HUES64 (cell line): ENCODE measurements around the gene FBN1.

Source experiments
- H3K27ac ChIP-seq: 2 replicates; pipeline ENCODE4 v1.7.0; 2013; ENCODE audit warnings: low read depth, low read length, inconsistent platforms
- H3K27me3 ChIP-seq: 2 replicates; pipeline ENCODE4 v1.6.1; 2013; ENCODE audit warnings: mild to moderate bottlenecking, low read length; ENCODE audit not compliant: insufficient read depth
- H3K36me3 ChIP-seq: 2 replicates; pipeline ENCODE4 v1.6.1; 2013; ENCODE audit warnings: mild to moderate bottlenecking, low read length; ENCODE audit not compliant: insufficient read depth
- H3K4me1 ChIP-seq: 2 replicates; pipeline ENCODE4 v1.6.1; 2013; ENCODE audit warnings: mild to moderate bottlenecking, low read length, moderate library complexity; ENCODE audit not compliant: insufficient read depth
- H3K4me3 ChIP-seq: 2 replicates; pipeline ENCODE4 v1.5.1; 2013; ENCODE audit warnings: mild to moderate bottlenecking, low read length, moderate library complexity
- H3K9ac ChIP-seq: 2 replicates; pipeline ENCODE4 v1.6.1; 2013; ENCODE audit warnings: mild to moderate bottlenecking, low read depth, low read length
- H3K9me3 ChIP-seq: 2 replicates; pipeline ENCODE4 v1.6.1; 2013; ENCODE audit warnings: low read depth, low read length; ENCODE audit not compliant: insufficient read depth
- WGBS: fragments of 150-250, 120-280 bp; methylation state at CpG from one replicate; pipeline ENCODE4 v1.1.7; 2013; ENCODE audit warnings: missing lambda C conversion rate; 5-methylcytosine and 5-hydroxymethylcytosine counted together

FBN1 gene

DNA sequence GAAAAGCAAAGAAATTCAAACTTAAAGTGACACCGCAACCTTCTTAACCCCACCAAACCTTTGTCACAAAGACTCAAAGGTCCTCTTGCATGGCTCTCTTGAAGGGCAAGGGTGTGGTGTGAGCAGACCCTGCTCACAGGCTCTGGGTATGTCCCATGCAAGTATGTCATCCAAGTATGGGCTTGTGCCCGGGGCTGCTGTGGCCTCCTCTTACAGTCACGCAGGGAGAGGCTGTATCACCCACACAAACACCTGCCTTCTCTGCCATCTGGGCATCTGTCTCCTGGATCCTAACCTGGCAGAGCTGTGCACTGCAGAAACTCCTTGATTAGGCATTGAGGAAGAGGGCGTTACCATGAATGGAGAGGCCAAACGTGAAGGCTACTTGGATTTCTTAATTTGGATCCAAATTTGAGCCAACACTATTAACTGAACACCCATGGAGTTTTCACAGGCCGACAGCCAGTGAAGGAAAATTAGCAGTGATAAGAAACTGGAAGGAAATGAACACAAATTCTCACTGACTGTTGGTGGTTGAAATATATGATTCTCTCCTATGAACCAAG lies 167.6 kb downstream of the FBN1 start:
- 92% methylated on average over 6 of the region's 6 CpGs for WGBS

DNA sequence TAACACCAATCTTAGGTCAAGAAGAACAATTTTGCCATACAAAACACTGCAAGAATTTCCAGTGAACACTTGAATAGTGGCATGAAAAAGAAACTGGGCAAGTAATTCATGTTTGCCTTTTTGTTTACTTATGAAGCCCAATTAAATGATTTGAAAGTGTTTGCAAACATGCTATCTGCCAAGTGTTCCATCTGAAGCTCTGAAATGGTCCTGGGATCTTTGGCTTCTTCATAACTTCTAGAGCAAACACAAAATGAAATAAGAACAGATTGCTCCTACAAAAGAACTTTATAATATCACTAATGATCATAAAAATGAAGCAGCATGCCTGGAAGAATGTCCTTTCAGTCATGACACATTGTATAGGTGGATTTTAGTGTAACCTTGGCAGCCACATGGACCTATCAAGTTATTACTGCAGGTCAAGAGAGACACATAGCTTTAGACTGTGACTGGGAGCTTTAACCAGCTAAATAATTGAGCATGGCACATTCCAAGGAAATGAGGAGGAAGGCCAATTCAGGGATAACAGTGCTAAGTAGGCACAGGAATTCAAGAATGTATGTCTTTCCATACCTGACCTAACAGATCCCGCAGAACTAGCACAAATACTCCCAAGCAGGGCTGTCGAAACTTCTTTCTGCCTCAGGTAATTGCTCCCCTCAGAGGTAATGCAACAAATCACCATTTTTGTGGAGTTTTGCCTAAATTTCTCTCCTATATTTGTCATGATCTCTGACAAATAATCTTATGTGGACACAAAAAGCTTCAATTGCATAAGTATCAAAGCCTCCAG lies 169.7 kb downstream of the FBN1 start:
- no peaks in the 10 kb centered on the region for H3K9me3 ChIP-seq
- H3K4me3 ChIP-seq, result no peak overlapping the region
- H3K27ac ChIP-seq, result no peak overlapping the region
- H3K4me1 ChIP-seq, result peaks cover 24% of the 10 kb centered on the region; the same call in 1 of the 2 replicates
- 89% methylated on average over 2 of the region's 2 CpGs for WGBS
- no peaks in the 10 kb centered on the region for H3K27me3 ChIP-seq
- peaks cover 3% of the 10 kb centered on the region; the same call in 1 of the 2 replicates for H3K36me3 ChIP-seq
- no peak overlapping the region for H3K9ac ChIP-seq

More for the DNA sequence above, 167.6 kb downstream of the FBN1 start:
- no peaks in the 10 kb centered on the region for H3K27me3 ChIP-seq
- peaks cover 35% of the 10 kb centered on the region for H3K4me1 ChIP-seq
- H3K9ac ChIP-seq, result no peak overlapping the region
- H3K4me3 ChIP-seq, result no peak overlapping the region
- peaks cover 3% of the 10 kb centered on the region; the same call in 1 of the 2 replicates for H3K36me3 ChIP-seq
- no peak overlapping the region for H3K27ac ChIP-seq
- H3K9me3 ChIP-seq, result no peaks in the 10 kb centered on the region

DNA sequence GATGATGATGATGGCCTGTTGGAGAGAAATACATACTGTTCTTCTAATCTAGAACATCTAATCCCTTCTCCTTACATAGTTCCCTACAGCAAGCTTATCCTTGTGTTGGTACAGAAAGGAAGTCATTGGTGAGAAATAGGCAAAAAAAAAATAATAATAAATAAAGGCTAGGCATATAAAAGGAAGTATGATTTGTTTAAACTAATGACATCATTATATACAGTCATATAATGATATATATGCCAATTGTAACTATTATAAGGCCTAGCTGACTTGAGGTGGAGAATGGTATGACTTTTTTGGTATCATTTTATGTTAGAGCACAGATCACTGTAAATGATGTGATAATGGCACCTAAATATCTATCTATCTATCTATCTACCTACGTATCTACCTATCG lies 171.8 kb downstream of the FBN1 start:
- no peak overlapping the region for H3K27ac ChIP-seq
- 0 out of 2 replicates have a peak, but pooled peaks cover 7% of the 10 kb centered on the region for H3K4me1 ChIP-seq
- H3K9ac ChIP-seq, result no peak overlapping the region
- H3K4me3 ChIP-seq, result no peak overlapping the region
- no peaks in the 10 kb centered on the region for H3K9me3 ChIP-seq
- peaks cover 3% of the 10 kb centered on the region; the same call in 1 of the 2 replicates for H3K36me3 ChIP-seq
- no peaks in the 10 kb centered on the region for H3K27me3 ChIP-seq
- WGBS, result 97% methylated on average over 2 of the region's 2 CpGs

DNA sequence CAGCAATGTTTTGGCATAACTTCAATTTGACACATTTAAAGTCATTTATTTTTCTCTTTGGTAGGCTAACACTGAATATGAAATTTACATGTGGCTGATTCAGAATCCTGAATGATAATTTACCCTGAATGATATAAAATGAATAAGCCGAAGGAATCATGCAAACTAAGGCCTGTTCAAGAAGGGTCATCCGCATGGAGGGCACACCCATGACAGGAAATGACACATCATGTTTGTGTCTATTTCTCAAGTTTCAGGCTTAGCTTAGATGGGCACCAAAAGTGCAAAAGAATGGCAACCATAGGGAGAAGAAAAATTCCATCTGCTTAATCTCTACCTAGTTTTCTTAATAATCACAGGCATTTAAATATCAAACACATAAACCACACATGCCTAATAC lies 172.8 kb downstream of the FBN1 start:
- 93% methylated on average over 2 of the region's 2 CpGs for WGBS
- Histone ChIP-seq H3K4me3 (no peak overlapping the region), H3K9ac (no peak overlapping the region), H3K27me3 (no peaks in the 10 kb centered on the region), H3K27ac (no peak overlapping the region), H3K36me3 (peaks cover 3% of the 10 kb centered on the region; the same call in 1 of the 2 replicates), H3K4me1 (no peaks in the 10 kb centered on the region), H3K9me3 (no peaks in the 10 kb centered on the region)

DNA sequence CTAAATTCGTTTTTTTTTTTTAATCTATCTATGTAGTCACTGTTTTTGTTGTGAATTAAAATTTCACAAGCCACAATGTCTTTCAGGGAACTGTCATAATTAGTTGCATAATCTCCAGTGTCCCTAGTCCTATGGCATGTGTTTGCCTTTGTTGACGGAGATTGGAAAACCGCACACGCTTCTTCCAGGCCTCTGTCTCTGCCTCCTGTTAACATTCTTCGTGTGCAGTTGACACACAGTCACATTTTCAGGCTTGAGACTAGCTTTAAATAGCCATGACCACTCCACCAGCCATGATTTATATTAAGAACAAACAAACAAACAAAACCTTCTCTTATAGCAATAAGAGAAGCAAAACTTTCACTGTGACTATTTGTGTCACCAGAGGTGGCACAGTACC lies 174.4 kb downstream of the FBN1 start:
- H3K4me1 ChIP-seq, result no peaks in the 10 kb centered on the region
- no peak overlapping the region for H3K27ac ChIP-seq
- H3K9ac ChIP-seq, result no peak overlapping the region
- 96% methylated on average over 5 of the region's 5 CpGs for WGBS
- H3K9me3 ChIP-seq, result no peaks in the 10 kb centered on the region
- no peak overlapping the region for H3K4me3 ChIP-seq
- H3K36me3 ChIP-seq, result peaks cover 3% of the 10 kb centered on the region; the same call in 1 of the 2 replicates
- H3K27me3 ChIP-seq, result no peaks in the 10 kb centered on the region

DNA sequence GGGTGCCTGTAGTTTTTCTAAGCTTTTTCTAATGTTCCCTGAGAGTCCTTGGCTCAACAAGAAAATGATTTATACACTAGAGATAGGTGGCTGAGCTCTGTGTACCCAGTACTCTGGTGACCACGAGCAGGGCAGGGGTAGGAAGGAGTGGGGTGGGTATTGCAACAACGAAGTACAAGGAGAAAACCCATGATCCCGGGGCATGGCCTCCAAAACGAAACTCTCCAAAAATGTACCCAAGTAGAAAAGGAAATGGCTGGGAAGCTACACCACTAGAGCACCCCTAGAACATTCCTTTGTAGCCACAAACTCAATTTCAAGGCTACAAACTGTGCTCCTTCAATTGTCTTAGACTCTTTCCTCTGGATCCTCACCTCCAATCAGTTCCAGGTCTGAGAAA lies 175.4 kb downstream of the FBN1 start:
- Histone ChIP-seq H3K4me1 (no peaks in the 10 kb centered on the region), H3K9ac (no peak overlapping the region), H3K27me3 (no peaks in the 10 kb centered on the region), H3K36me3 (peaks cover 8% of the 10 kb centered on the region; the same call in 1 of the 2 replicates), H3K4me3 (no peak overlapping the region), H3K9me3 (no peaks in the 10 kb centered on the region), H3K27ac (no peak overlapping the region)
- 94% methylated on average over 4 of the region's 4 CpGs for WGBS

DNA sequence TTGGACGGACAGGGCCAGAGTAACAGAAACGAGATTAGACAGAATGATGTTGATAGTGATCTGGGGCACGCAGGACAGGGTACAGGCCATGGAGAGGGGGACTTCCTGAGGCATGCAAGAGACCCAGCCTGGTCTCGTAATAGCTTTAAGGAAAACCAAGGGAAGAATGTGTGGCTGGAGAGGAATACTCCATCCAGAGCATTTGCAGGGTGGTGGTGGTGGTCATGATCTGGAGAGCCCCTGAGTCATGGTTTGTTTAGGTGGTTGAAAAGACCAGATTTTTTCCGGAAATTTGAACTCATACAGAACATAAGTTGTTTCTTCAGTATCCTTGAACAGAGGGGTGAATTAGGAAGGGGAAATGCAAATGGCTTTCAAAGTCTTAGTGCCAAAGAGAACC lies 175.8 kb downstream of the FBN1 start:
- Histone ChIP-seq H3K4me1 (no peaks in the 10 kb centered on the region), H3K27me3 (no peaks in the 10 kb centered on the region), H3K36me3 (peaks cover 12% of the 10 kb centered on the region; the same call in 1 of the 2 replicates), H3K9ac (no peak overlapping the region), H3K4me3 (no peak overlapping the region), H3K9me3 (no peaks in the 10 kb centered on the region), H3K27ac (no peak overlapping the region)
- 90% methylated on average over 5 of the region's 5 CpGs for WGBS

DNA sequence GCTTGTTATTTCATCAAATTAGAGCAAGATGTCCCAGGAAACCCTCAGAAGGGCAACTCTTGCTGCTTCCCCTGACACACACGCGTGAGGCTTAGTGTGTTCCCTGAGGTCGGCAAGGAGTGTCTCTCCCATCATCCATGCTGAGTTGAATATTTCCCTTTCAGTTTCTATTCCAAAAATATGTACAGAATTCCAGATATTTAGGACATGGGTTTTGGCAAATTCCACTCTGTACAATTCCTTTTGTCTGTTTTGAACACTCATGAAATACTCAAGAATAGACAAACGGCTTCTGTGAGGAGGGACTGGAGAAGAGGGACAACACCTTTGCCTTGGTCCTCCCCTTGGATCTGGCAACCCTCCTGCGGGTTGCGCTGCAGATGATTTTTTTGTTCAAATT lies 176.2 kb downstream of the FBN1 start:
- Histone ChIP-seq H3K36me3 (peaks cover 13% of the 10 kb centered on the region; the same call in 1 of the 2 replicates), H3K27me3 (no peaks in the 10 kb centered on the region), H3K9me3 (no peaks in the 10 kb centered on the region), H3K4me3 (no peak overlapping the region), H3K9ac (no peak overlapping the region), H3K27ac (no peak overlapping the region), H3K4me1 (no peaks in the 10 kb centered on the region)
- 96% methylated on average over 6 of the region's 6 CpGs for WGBS

DNA sequence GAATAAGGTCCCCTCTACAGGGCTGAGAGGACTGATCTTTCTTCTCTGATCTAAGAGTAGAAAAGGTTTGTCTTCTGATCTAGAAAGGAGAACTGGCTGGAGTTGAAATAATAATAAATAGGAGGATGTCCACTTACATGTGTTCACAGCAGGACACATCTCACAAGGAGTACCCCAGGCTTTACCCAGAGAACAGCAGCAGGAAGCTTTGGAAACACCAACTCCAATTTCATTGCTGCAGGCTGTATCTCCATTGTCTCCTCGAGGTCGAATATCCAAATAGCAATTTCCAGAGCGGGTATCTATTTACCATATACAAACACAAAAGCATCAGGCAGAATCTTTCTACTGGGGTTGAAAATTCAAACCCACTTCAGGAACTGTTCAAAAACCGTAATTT lies 177.7 kb downstream of the FBN1 start:
- Histone ChIP-seq H3K4me3 (no peak overlapping the region), H3K4me1 (no peaks in the 10 kb centered on the region), H3K9me3 (no peaks in the 10 kb centered on the region), H3K27ac (no peak overlapping the region), H3K9ac (no peak overlapping the region), H3K27me3 (no peaks in the 10 kb centered on the region), H3K36me3 (peaks cover 15% of the 10 kb centered on the region; the same call in 1 of the 2 replicates)
- 78% methylated on average over 4 of the region's 4 CpGs for WGBS

DNA sequence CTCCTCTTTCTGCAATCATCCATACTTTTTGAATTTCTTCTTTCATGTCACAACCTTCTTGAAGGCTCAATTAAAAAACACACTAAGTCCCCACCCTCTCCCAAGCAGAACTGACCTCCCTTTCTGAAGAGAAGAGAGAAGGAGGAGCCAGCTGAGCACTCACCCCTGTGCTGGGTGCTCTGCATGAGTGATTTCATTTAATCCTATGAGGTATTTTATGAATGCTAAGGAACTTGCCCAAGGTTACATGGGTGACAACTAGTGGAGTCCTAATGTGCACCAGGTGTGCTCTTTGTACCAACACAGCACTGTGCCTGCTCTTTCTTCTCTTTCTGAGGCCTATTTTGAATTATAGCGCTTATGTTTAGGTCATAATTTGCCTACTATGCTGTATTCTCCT lies 178.7 kb downstream of the FBN1 start:
- H3K9ac ChIP-seq, result no peak overlapping the region
- no peaks in the 10 kb centered on the region for H3K4me1 ChIP-seq
- no peak overlapping the region for H3K4me3 ChIP-seq
- no peak overlapping the region for H3K27ac ChIP-seq
- no peaks in the 10 kb centered on the region for H3K9me3 ChIP-seq
- peaks cover 15% of the 10 kb centered on the region; the same call in 1 of the 2 replicates for H3K36me3 ChIP-seq
- no peaks in the 10 kb centered on the region for H3K27me3 ChIP-seq
- WGBS, result 100% methylated on average over 1 of the region's 1 CpG

DNA sequence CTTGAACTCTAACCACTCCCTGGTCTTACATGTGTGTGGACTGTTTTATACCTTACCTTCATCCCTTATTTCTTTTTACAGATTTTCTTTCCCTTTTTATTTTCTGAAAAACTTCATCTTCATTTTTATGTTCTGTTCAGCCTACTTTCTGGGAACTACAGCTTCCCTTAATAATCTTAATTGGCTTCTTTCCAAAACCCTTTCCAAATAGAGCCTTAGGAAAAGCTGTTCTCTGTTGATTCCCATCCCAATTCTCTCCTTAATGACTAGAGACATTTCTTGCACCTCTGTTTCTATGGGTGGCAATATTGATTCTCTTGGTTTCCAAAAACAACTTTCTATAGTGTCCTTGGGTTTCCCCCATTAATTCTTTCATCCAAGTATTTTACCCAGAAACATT lies 179.4 kb downstream of the FBN1 start:
- H3K9ac ChIP-seq, result no peak overlapping the region
- no peak overlapping the region for H3K27ac ChIP-seq
- H3K27me3 ChIP-seq, result no peaks in the 10 kb centered on the region
- H3K4me1 ChIP-seq, result no peaks in the 10 kb centered on the region
- H3K9me3 ChIP-seq, result no peaks in the 10 kb centered on the region
- peaks cover 18% of the 10 kb centered on the region; the same call in 1 of the 2 replicates for H3K36me3 ChIP-seq
- H3K4me3 ChIP-seq, result no peak overlapping the region
